Measurements from ENCODE around the gene ELOVL4.

DNA sequence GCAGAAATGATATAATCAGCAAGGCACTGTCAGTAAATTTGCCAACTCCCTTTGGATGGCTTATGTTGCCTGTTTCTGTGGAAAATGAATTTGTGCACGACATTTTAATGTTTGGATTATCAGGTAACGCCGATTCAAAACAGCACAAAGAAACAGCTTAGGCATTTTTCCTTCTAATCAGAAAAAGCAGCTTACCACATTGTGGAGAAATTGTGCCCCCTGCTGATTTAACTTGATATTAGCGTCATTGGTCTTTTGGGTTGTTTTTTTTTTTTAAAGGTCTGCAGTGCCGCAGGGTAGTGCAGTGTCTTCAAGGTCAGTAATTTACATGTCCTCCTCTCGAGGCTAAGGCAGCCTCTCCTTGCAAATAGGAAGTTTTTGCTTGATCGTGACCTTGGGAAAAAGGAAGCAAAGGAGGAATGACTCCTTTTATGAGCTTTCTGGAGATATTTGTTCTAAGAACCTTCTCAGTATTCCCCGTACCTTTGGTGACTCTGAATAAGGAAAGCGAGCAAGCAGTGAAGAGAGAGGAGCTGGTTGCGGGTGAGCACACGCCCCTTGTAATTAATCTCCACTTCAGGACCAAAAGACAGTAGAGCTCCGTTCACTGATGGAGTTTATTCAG lies 79.1 kb downstream of the ELOVL4 start:
- TF ChIP-seq, protein P1, sequence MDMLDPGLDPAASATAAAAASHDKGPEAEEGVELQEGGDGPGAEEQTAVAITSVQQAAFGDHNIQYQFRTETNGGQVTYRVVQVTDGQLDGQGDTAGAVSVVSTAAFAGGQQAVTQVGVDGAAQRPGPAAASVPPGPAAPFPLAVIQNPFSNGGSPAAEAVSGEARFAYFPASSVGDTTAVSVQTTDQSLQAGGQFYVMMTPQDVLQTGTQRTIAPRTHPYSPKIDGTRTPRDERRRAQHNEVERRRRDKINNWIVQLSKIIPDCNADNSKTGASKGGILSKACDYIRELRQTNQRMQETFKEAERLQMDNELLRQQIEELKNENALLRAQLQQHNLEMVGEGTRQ (CRISPR knock-in tag; IDR thresholded peaks at IDR 0.05), result no peak
- TF ChIP-seq JUN (CRISPR knock-in tag; IDR thresholded peaks at IDR 0.05), result no peak
- TF ChIP-seq, protein P2, sequence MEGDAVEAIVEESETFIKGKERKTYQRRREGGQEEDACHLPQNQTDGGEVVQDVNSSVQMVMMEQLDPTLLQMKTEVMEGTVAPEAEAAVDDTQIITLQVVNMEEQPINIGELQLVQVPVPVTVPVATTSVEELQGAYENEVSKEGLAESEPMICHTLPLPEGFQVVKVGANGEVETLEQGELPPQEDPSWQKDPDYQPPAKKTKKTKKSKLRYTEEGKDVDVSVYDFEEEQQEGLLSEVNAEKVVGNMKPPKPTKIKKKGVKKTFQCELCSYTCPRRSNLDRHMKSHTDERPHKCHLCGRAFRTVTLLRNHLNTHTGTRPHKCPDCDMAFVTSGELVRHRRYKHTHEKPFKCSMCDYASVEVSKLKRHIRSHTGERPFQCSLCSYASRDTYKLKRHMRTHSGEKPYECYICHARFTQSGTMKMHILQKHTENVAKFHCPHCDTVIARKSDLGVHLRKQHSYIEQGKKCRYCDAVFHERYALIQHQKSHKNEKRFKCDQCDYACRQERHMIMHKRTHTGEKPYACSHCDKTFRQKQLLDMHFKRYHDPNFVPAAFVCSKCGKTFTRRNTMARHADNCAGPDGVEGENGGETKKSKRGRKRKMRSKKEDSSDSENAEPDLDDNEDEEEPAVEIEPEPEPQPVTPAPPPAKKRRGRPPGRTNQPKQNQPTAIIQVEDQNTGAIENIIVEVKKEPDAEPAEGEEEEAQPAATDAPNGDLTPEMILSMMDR (IDR thresholded peaks at IDR 0.05), result peak; percentile 28; the same call in 1 of the 2 replicates
- TF ChIP-seq MYBL2 (CRISPR knock-in tag; IDR thresholded peaks at IDR 0.05), result no peak
- TF ChIP-seq, protein P3, sequence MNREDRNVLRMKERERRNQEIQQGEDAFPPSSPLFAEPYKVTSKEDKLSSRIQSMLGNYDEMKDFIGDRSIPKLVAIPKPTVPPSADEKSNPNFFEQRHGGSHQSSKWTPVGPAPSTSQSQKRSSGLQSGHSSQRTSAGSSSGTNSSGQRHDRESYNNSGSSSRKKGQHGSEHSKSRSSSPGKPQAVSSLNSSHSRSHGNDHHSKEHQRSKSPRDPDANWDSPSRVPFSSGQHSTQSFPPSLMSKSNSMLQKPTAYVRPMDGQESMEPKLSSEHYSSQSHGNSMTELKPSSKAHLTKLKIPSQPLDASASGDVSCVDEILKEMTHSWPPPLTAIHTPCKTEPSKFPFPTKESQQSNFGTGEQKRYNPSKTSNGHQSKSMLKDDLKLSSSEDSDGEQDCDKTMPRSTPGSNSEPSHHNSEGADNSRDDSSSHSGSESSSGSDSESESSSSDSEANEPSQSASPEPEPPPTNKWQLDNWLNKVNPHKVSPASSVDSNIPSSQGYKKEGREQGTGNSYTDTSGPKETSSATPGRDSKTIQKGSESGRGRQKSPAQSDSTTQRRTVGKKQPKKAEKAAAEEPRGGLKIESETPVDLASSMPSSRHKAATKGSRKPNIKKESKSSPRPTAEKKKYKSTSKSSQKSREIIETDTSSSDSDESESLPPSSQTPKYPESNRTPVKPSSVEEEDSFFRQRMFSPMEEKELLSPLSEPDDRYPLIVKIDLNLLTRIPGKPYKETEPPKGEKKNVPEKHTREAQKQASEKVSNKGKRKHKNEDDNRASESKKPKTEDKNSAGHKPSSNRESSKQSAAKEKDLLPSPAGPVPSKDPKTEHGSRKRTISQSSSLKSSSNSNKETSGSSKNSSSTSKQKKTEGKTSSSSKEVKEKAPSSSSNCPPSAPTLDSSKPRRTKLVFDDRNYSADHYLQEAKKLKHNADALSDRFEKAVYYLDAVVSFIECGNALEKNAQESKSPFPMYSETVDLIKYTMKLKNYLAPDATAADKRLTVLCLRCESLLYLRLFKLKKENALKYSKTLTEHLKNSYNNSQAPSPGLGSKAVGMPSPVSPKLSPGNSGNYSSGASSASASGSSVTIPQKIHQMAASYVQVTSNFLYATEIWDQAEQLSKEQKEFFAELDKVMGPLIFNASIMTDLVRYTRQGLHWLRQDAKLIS (CRISPR knock-in tag; IDR thresholded peaks at IDR 0.05; ENCODE audit: borderline replicate concordance), result no peak
- TF ChIP-seq, protein P4, sequence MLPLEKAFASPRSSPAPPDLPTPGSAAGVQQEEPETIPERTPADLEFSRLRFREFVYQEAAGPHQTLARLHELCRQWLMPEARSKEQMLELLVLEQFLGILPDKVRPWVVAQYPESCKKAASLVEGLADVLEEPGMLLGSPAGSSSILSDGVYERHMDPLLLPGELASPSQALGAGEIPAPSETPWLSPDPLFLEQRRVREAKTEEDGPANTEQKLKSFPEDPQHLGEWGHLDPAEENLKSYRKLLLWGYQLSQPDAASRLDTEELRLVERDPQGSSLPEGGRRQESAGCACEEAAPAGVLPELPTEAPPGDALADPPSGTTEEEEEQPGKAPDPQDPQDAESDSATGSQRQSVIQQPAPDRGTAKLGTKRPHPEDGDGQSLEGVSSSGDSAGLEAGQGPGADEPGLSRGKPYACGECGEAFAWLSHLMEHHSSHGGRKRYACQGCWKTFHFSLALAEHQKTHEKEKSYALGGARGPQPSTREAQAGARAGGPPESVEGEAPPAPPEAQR (CRISPR knock-in tag; IDR thresholded peaks at IDR 0.05), result no peak
- TF ChIP-seq CREM (CRISPR knock-in tag; IDR thresholded peaks at IDR 0.05), result no peak

All from WTC11 (cell line).